IMR-90 (cell line): ENCODE data around the gene CREB5. TPM values are rescaled to one million over a fixed set of nuclear protein-coding genes. Genes with fewer than 3 reads are reported as not detected.
A peak's percentile ranks its signal among the peaks of the same experiment; 100 is the strongest.

Source experiments
- ATAC-seq: fragments of 200-7000 bp; cut with Tn5 transposase; 2 replicates; pipeline ENCODE4 v1.9.1; 2020; ENCODE audit warnings: low read depth, mild to moderate bottlenecking, moderate library complexity
- BruUV-seq: library from RNA; stranded (reverse); fragments of 400-500 nt; replicated peaks from 2 replicates; lab custom pipeline; 2021; lab: Mats Ljungman, UMichigan
- CTCF ChIA-PET: fragments of 300-600 bp; formaldehyde crosslinking; extraction: SDS; loops from one replicate; lab custom pipeline; 2021; ENCODE audit warnings: antibody characterized with exemption; lab: Yijun Ruan, JAX
- POLR2A ChIA-PET: fragments of 300-600 bp; sonication (Branson Sonifier 250); formaldehyde crosslinking; loops from one replicate; lab custom pipeline; 2022; ENCODE audit warnings: antibody characterized with exemption; ENCODE audit not compliant: unreplicated experiment; lab: Charles Lee
- DNase-seq: peaks from one replicate; pipeline ENCODE4 v3.0.0; 2013
- H2AFZ ChIP-seq: replicated peaks from 2 replicates; pipeline ENCODE3; 2013; ENCODE audit warnings: low read length, mild to moderate bottlenecking; ENCODE audit not compliant: poor library complexity
- H2AK5ac ChIP-seq: 2 replicates; pipeline ENCODE4 v1.6.1; 2013; ENCODE audit warnings: low read depth, low read length, inconsistent platforms
- H2AK9ac ChIP-seq: replicated peaks from 2 replicates; pipeline ENCODE3; 2013; ENCODE audit warnings: mild to moderate bottlenecking, low read depth, low read length, moderate library complexity; ENCODE audit not compliant: poor library complexity
- H2BK120ac ChIP-seq: 2 replicates; pipeline ENCODE4 v1.6.1; 2013; ENCODE audit warnings: low read depth, low read length, inconsistent platforms
- H2BK15ac ChIP-seq: 3 replicates; pipeline ENCODE4 v1.6.1; 2013; ENCODE audit warnings: low read depth, low read length, inconsistent platforms
- H2BK20ac ChIP-seq: 2 replicates; pipeline ENCODE4 v1.6.1; 2013; ENCODE audit warnings: low read depth, mild to moderate bottlenecking, inconsistent platforms, low read length, moderate library complexity
- H2BK5ac ChIP-seq: 2 replicates; pipeline ENCODE4 v1.6.1; 2013; ENCODE audit warnings: mild to moderate bottlenecking, low read depth, low read length, inconsistent platforms; ENCODE audit not compliant: poor library complexity, severe bottlenecking
- H3K14ac ChIP-seq: replicated peaks from 2 replicates; pipeline ENCODE4 v1.6.1; 2013; ENCODE audit warnings: low read depth, low read length, inconsistent platforms
- H3K18ac ChIP-seq: 2 replicates; pipeline ENCODE4 v1.6.1; 2013; ENCODE audit warnings: low read depth, low read length, control low read depth
- H3K23ac ChIP-seq: 2 replicates; pipeline ENCODE4 v1.6.1; 2013; ENCODE audit warnings: low read depth, low read length, inconsistent platforms
- H3K27ac ChIP-seq: 2 replicates; pipeline ENCODE4 v1.5.1; 2013; ENCODE audit warnings: mild to moderate bottlenecking, control low read depth, low read length; ENCODE audit not compliant: insufficient read depth
- H3K27me3 ChIP-seq: 2 replicates; pipeline ENCODE4 v1.6.1; 2013; ENCODE audit warnings: low read length; ENCODE audit not compliant: control insufficient read depth, insufficient read depth
- H3K36me3 ChIP-seq: 2 replicates; pipeline ENCODE4 v1.6.1; 2013; ENCODE audit warnings: low read length, mixed read lengths; ENCODE audit not compliant: control insufficient read depth, insufficient read depth
- H3K4ac ChIP-seq: 2 replicates; pipeline ENCODE4 v1.6.1; 2013; ENCODE audit warnings: low read depth, low read length, inconsistent platforms
- H3K4me1 ChIP-seq: 2 replicates; pipeline ENCODE4 v1.6.1; 2013; ENCODE audit warnings: low read length, mixed read lengths; ENCODE audit not compliant: control insufficient read depth, insufficient read depth
- H3K4me2 ChIP-seq: 2 replicates; pipeline ENCODE4 v1.6.1; 2013; ENCODE audit warnings: low read depth, mild to moderate bottlenecking, control low read depth, low read length, moderate library complexity
- H3K4me3 ChIP-seq: 2 replicates; pipeline ENCODE4 v1.5.1; 2013; ENCODE audit warnings: low read depth, mild to moderate bottlenecking, control low read depth, low read length, moderate library complexity; ENCODE audit not compliant: insufficient read depth
- H3K56ac ChIP-seq: 2 replicates; pipeline ENCODE4 v1.6.1; 2013; ENCODE audit warnings: low read length, inconsistent platforms; ENCODE audit not compliant: insufficient read depth; ENCODE audit errors: extremely low read depth
- H3K79me1 ChIP-seq, 2 experiments: 2 replicates each; pipeline ENCODE4 v1.6.1; 2013; ENCODE audit warnings: low read length in 2 of 2, inconsistent platforms in 1 of 2, low read depth in 1 of 2
- H3K9ac ChIP-seq: 2 replicates; pipeline ENCODE4 v1.6.1; 2013; ENCODE audit warnings: low read depth, low read length, control low read depth
- H3K9me1 ChIP-seq: 2 replicates; pipeline ENCODE4 v1.6.1; 2013; ENCODE audit warnings: low read length, inconsistent platforms; ENCODE audit not compliant: insufficient read depth
- H3K9me3 ChIP-seq: 2 replicates; pipeline ENCODE4 v1.6.1; 2013; ENCODE audit warnings: low read length; ENCODE audit not compliant: control insufficient read depth, insufficient read depth
- H4K20me1 ChIP-seq: 2 replicates; pipeline ENCODE4 v1.6.1; 2013; ENCODE audit warnings: low read length, inconsistent platforms; ENCODE audit not compliant: insufficient read depth
- H4K5ac ChIP-seq: 2 replicates; pipeline ENCODE4 v1.6.1; 2013; ENCODE audit warnings: mild to moderate bottlenecking, low read depth, low read length, control low read depth
- H4K8ac ChIP-seq, 2 experiments: 2 replicates each; pipeline ENCODE4 v1.6.1; 2013; ENCODE audit warnings: low read depth in 2 of 2, low read length in 2 of 2, control low read depth in 1 of 2, inconsistent platforms in 1 of 2
- H4K91ac ChIP-seq: 2 replicates; pipeline ENCODE4 v1.6.1; 2013; ENCODE audit warnings: low read depth, low read length, inconsistent platforms; ENCODE audit not compliant: insufficient read depth
- CHD1 ChIP-seq: IDR thresholded peaks from 2 replicates; pipeline ENCODE4 v1.6.1; 2012; ENCODE audit warnings: low read depth, low read length, improper control_type of control experiment
- USF2 ChIP-seq: fragments of 150-350 bp; IDR thresholded peaks from 2 replicates; pipeline ENCODE4 v1.6.1; 2017; ENCODE audit warnings: mild to moderate bottlenecking, antibody characterized with exemption, low read length, low read depth
- WGBS, 2 experiments: methylation state at CpG; one replicate each; pipeline versions ENCODE4 v1.1.5 to v1.1.7; 2013; ENCODE audit warnings: missing lambda C conversion rate in 2 of 2; ENCODE audit not compliant: insufficient read length in 1 of 2; ENCODE audit errors: extremely low coverage in 2 of 2; 5-methylcytosine and 5-hydroxymethylcytosine counted together
- dilution Hi-C: fragments of 300-500 bp; cut with HindIII; formaldehyde crosslinking; loops from one replicate; pipeline ENCODE4 v1.14.3; 2018; ENCODE audit warnings: low sequenced_read_pairs; ENCODE audit not compliant: unreplicated experiment
- in situ Hi-C: fragments of 300-500 bp; cut with MboI; formaldehyde crosslinking; loops from 3 replicates; pipeline ENCODE4 v1.14.3; 2019; ENCODE audit warnings: low sequenced_read_pairs, inconsistent platforms, mixed read lengths
- intact Hi-C: fragments of 100-400 bp; cut with micrococcal nuclease; formaldehyde crosslinking; loops from 2 replicates; pipeline ENCODE4 v1.10.0; 2022
- polyA plus RNA-seq, 3 experiments: library from polyadenylated mRNA; depleted of rRNA; stranded (reverse); fragments of >200 nt; gene quantifications; 2 replicates each; pipeline ENCODE4 v1.2.3, GENCODE V29; 2012; ENCODE audit warnings: low replicate concordance in 1 of 3
- total RNA-seq: library from RNA; depleted of rRNA; stranded (reverse); fragments of >200 nt; gene quantifications from 2 replicates; pipeline ENCODE4 v1.2.3, GENCODE V29; 2012

The CREB5 gene
- total and polyA plus RNA-seq, 2 of the 4 experiments (the other 2 are of a cell fraction) = 7.3 to 13.1 TPM

DNA sequence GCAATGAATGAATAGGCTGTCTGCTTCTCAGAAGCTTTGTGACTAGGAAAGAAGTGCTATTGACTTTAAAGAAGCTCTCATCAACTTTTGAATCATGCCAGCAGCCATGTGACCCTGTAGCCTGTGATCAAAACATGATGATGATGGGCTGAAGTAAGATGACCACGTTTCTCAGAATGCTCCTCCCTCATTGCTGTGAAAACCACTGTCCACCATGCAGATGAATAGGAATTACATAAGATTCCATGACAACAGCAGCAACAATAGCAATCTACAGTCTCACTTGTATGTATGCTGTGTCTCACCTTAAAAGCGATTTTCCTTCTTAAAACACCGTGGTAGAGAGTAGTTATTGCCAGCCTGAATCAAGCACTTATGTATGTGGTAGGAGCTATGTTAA is 317.4 kb downstream of the CREB5 start:
- ChIA-PET CTCF (no interaction called here), POLR2A (no interaction called here)
- H4K91ac ChIP-seq = no peak overlapping the region
- H2BK15ac ChIP-seq = no peak overlapping the region
- no peaks in the 10 kb centered on the region; the same call in 1 of the 2 replicates for H4K20me1 ChIP-seq
- H2BK5ac ChIP-seq = no peak overlapping the region
- H2AK9ac ChIP-seq = no peak overlapping the region
- H2AFZ ChIP-seq = no peak overlapping the region
- H3K4ac ChIP-seq = no peak overlapping the region
- no peak overlapping the region for H3K56ac ChIP-seq
- dilution Hi-C loops (no loop called here), intact Hi-C loops (no loop called here), in situ Hi-C loops (no loop called here)
- H4K5ac ChIP-seq = no peak overlapping the region
- no peak overlapping the region for H3K14ac ChIP-seq
- no peak overlapping the region for H3K27ac ChIP-seq
- no peaks in the 10 kb centered on the region for H3K9me3 ChIP-seq
- no peak overlapping the region for H2BK20ac ChIP-seq
- no peak overlapping the region for H4K8ac ChIP-seq
- H2BK120ac ChIP-seq = no peak overlapping the region
- TF ChIP-seq CHD1 (no peak), USF2 (peak; percentile 34; the same call in 1 of the 2 replicates)
- H3K36me3 ChIP-seq = peaks cover 2% of the 10 kb centered on the region
- no peak overlapping the region for H3K4me2 ChIP-seq
- BruUV-seq = no TSS peak
- no peak for ATAC-seq
- DNase-seq = peak; percentile 28
- no peak overlapping the region for H3K9ac ChIP-seq
- H3K4me3 ChIP-seq = no peak overlapping the region
- WGBS, 2 experiments = no CpG with 5 or more reads among the region's 3 CpGs
- no peaks in the 10 kb centered on the region for H3K27me3 ChIP-seq
- H3K4me1 ChIP-seq = peaks cover 6% of the 10 kb centered on the region
- peaks cover 6% of the 10 kb centered on the region; the same call in 1 of the 2 replicates for H3K9me1 ChIP-seq
- H3K18ac ChIP-seq = no peak overlapping the region
- no peak overlapping the region for H2AK5ac ChIP-seq
- H3K79me1 ChIP-seq = peaks cover 0 to 3% of the 10 kb centered on the region in 2 experiments; a peak in 1 of 4 replicates
- no peak overlapping the region for H3K23ac ChIP-seq
